Transverse colon (tissue), 3 donors: ENCODE results near the gene SPANXD.

Experiments
- EP300 ChIP-seq: sonication (generic); formaldehyde crosslinking; IDR thresholded peaks from one replicate; pipeline ENCODE4 v1.6.1; 2017; ENCODE audit warnings: antibody characterized with exemption, low read depth
- POLR2A ChIP-seq: fragments of 450-650 bp; IDR thresholded peaks from one replicate; pipeline ENCODE4 v1.6.1; 2016; ENCODE audit warnings: antibody characterized with exemption, mild to moderate bottlenecking, moderate library complexity
- POLR2AphosphoS5 ChIP-seq, 3 donors: sonication (generic); formaldehyde crosslinking; IDR thresholded peaks; one replicate each; pipeline ENCODE4 v1.6.1; 2016; ENCODE audit warnings: antibody characterized with exemption in 3 of 3

- TF ChIP-seq POLR2A (no peak), EP300 (no peak), POLR2AphosphoS5 (IDR thresholded peaks at IDR 0.05) (no peak)
These were observed 24.6 kb downstream of the SPANXD start for GRCh38 chrX:141673946-141674345.
